BLaER1 (cell line): ENCODE measurements around the gene PID1.

Source experiments
- H3K27ac ChIP-seq: shearing (Covaris generic); formaldehyde crosslinking; 2 replicates; pipeline ENCODE4 v1.8.1; 2022
- H3K27me3 ChIP-seq: shearing (Covaris generic); formaldehyde crosslinking; 2 replicates; pipeline ENCODE4 v1.8.1; 2022
- H3K36me3 ChIP-seq: shearing (Covaris generic); formaldehyde crosslinking; 2 replicates; pipeline ENCODE4 v1.8.1; 2022
- H3K4me1 ChIP-seq: shearing (Covaris generic); formaldehyde crosslinking; 2 replicates; pipeline ENCODE4 v1.8.1; 2022
- H3K4me2 ChIP-seq: shearing (Covaris generic); formaldehyde crosslinking; 2 replicates; pipeline ENCODE4 v1.8.1; 2022
- H3K4me3 ChIP-seq: shearing (Covaris generic); formaldehyde crosslinking; 2 replicates; pipeline ENCODE4 v1.8.1; 2022
- H3K9ac ChIP-seq: shearing (Covaris generic); formaldehyde crosslinking; 2 replicates; pipeline ENCODE4 v1.8.1; 2022
- H3K9me3 ChIP-seq: shearing (Covaris generic); formaldehyde crosslinking; 2 replicates; pipeline ENCODE4 v1.8.1; 2022
- H4K20me1 ChIP-seq: shearing (Covaris generic); formaldehyde crosslinking; 2 replicates; pipeline ENCODE4 v1.8.1; 2022
- Cebpa-rat ChIP-seq: shearing (Covaris generic); IDR thresholded peaks from 2 replicates; pipeline ENCODE4 v1.8.1; 2022

Gene PID1

DNA sequence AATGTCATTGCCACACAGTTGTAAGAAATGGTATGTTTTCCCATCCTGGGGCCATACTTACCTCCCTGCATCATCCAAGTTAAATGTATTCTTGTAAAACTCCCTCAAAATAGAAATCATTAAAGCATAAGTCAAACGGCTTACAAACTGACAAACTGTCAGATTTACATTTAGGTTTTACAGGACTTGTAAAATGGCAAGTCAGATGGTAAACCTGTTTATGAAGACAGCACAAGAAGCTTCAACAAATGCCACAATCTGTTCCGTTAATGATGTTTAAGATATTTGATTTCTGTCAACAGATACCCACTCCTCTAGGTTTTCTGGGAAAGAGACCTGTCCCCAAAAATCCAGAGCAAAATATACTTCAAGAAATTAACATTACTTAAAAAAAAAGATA, 197.2 kb downstream of the PID1 start:
- no peak overlapping the region for H3K4me3 ChIP-seq
- no peak for TF ChIP-seq Cebpa-rat
- H3K4me1 ChIP-seq, result no peaks in the 10 kb centered on the region
- H3K4me2 ChIP-seq, result no peak overlapping the region
- no peaks in the 10 kb centered on the region for H3K36me3 ChIP-seq
- no peaks in the 10 kb centered on the region for H3K27me3 ChIP-seq
- H4K20me1 ChIP-seq, result no peaks in the 10 kb centered on the region
- no peak overlapping the region for H3K9ac ChIP-seq
- H3K27ac ChIP-seq, result no peak overlapping the region
- H3K9me3 ChIP-seq, result peaks cover 11% of the 10 kb centered on the region

DNA sequence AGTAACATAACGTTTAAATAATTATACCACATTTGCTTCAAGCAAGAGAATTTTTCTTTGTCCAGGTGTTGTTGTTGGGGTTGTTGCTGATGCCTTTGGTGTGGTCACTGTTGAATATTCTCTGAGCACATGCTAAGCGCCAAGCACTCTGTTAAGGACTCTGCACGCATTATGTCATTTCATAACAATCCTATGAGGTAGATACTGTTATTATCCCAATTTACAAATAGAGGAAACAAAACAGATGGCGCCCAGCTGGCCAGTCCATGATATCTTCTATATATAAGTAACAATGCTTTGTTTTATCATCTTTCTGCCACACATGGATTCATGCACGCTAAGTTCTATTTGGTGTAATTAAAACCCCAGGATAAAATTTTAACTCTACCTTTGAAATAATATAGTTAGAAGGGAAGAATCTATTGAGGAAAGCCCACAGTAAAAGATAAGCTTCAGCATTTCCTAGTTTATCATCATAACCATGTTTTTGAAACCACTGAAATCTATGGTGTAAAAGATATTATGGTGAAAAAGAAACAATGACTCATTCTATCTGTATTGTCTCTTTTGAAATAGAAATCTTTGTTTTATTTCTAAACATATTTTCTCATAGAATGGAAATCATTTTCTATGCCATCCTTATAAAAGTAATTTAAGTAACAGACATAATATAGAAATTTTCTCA, 199.7 kb downstream of the PID1 start:
- no peak overlapping the region for H3K27ac ChIP-seq
- H3K4me1 ChIP-seq, result no peaks in the 10 kb centered on the region
- no peak overlapping the region for H3K9ac ChIP-seq
- peaks cover 23% of the 10 kb centered on the region for H3K9me3 ChIP-seq
- no peak for TF ChIP-seq Cebpa-rat
- H3K36me3 ChIP-seq, result no peaks in the 10 kb centered on the region
- no peaks in the 10 kb centered on the region for H4K20me1 ChIP-seq
- no peaks in the 10 kb centered on the region for H3K27me3 ChIP-seq
- H3K4me2 ChIP-seq, result no peak overlapping the region
- H3K4me3 ChIP-seq, result no peak overlapping the region

DNA sequence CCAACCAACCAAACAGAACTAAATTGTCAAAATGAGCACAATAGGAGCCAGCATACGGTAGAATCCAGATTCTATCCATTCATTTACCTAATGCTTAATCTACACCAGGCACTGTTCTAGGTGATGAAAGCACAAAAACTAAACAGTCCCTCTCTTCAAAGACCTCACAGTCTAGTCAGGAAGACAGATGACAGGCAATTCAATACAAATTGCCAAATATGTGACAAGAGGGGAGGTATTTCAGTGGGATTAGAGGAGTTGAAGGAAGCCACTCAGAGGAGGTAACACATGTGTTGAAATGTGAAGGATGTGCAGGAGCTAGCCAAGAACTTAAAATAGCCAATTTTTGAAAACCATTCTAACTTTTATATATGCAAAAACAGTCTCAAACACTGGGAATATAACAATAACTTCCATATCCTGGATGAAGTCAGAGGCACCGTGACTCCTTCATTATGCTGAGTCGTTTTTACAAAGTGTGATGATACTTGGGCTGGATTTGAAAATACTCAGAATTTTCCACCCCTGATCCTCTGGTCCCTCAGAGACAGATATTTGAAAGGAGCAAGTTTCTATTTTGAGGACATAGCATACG, 204.9 kb downstream of the PID1 start:
- TF ChIP-seq Cebpa-rat, result no peak
- H4K20me1 ChIP-seq, result no peaks in the 10 kb centered on the region
- no peak overlapping the region for H3K27ac ChIP-seq
- H3K9me3 ChIP-seq, result peaks cover 12% of the 10 kb centered on the region
- no peak overlapping the region for H3K9ac ChIP-seq
- H3K4me3 ChIP-seq, result no peak overlapping the region
- H3K4me1 ChIP-seq, result no peaks in the 10 kb centered on the region
- H3K36me3 ChIP-seq, result no peaks in the 10 kb centered on the region
- H3K4me2 ChIP-seq, result no peak overlapping the region
- H3K27me3 ChIP-seq, result no peaks in the 10 kb centered on the region

DNA sequence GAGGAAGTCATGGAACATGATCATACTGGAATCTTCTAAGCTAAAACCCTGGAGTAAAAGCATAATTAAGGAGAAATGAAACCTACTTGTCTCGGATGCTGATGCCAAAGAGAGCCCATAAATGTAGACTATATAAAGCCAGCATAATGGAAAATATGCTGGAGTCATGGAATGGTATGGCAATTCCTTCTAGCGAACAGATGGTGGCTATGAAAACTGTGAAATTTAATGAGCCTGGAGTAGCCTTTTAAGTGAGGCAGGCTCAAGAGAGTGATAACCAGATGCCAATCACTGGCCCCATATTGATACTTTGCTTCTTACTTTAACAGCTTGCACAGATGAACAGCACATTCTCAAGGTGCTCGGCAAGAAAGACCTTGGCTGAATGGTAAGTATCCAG, 206.3 kb downstream of the PID1 start:
- Histone ChIP-seq H3K4me1 (no peaks in the 10 kb centered on the region), H3K9me3 (peaks cover 12% of the 10 kb centered on the region), H3K9ac (no peak overlapping the region), H3K27me3 (no peaks in the 10 kb centered on the region), H4K20me1 (no peaks in the 10 kb centered on the region), H3K4me3 (no peak overlapping the region), H3K36me3 (no peaks in the 10 kb centered on the region), H3K27ac (no peak overlapping the region), H3K4me2 (no peak overlapping the region)
- no peak for TF ChIP-seq Cebpa-rat

DNA sequence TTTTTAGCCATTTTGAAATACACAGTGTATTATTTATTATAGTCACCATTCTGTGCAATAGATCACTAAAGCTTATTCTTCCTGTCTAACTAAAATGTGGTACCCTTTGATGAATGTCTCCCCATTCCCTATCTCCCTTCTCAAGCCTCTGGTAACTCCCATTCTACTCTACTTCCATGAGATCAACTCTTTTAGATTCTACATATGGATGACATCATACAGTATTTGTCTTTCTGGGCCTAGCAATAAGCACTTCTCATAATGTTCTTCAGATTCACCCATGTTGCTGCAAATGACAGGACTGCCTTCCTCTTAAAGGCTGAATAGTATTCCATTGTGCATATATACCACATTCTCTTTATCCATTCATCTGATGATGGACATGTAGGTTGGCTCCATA, 210.9 kb downstream of the PID1 start:
- Histone ChIP-seq H3K36me3 (no peaks in the 10 kb centered on the region), H3K27me3 (no peaks in the 10 kb centered on the region), H3K4me2 (no peak overlapping the region), H3K4me1 (no peaks in the 10 kb centered on the region), H3K4me3 (no peak overlapping the region), H3K9ac (no peak overlapping the region), H3K27ac (no peak overlapping the region), H3K9me3 (no peaks in the 10 kb centered on the region), H4K20me1 (no peaks in the 10 kb centered on the region)
- no peak for TF ChIP-seq Cebpa-rat

DNA sequence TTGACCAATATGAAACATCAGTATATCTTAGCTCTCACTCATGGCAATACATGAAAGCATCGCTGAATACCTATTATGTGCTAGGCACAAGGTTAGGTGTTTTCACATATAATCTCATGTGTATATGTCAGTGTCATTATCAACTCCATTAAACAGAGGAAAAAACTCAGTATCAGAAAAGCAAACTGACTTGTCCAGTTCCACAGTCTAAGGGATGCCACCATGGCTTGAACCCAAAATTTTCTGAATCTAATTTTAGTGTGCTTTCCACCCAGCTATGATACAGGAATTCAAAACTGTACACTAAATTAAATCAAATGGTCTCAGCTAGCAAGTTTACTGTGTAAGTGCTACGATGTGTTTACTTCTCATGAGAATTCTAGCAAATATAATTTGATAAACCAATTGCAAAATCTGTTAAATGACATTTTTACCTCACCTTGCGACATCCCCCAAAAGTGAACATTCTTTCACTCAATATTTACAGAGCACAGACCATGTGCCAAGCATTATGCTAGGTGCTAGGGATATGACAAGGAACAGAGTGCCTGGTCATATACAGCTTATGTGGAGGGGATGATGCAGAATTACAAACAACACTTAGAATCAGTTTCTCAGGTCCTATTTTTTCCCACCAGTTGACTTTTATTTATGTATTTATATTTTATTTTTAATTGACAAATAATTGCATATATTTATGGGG, 211.6 kb downstream of the PID1 start:
- no peak overlapping the region for H3K27ac ChIP-seq
- H3K4me3 ChIP-seq, result no peak overlapping the region
- H3K36me3 ChIP-seq, result no peaks in the 10 kb centered on the region
- no peak overlapping the region for H3K4me2 ChIP-seq
- TF ChIP-seq Cebpa-rat, result no peak
- H3K4me1 ChIP-seq, result no peaks in the 10 kb centered on the region
- H4K20me1 ChIP-seq, result no peaks in the 10 kb centered on the region
- no peaks in the 10 kb centered on the region for H3K27me3 ChIP-seq
- H3K9me3 ChIP-seq, result no peaks in the 10 kb centered on the region
- no peak overlapping the region for H3K9ac ChIP-seq

DNA sequence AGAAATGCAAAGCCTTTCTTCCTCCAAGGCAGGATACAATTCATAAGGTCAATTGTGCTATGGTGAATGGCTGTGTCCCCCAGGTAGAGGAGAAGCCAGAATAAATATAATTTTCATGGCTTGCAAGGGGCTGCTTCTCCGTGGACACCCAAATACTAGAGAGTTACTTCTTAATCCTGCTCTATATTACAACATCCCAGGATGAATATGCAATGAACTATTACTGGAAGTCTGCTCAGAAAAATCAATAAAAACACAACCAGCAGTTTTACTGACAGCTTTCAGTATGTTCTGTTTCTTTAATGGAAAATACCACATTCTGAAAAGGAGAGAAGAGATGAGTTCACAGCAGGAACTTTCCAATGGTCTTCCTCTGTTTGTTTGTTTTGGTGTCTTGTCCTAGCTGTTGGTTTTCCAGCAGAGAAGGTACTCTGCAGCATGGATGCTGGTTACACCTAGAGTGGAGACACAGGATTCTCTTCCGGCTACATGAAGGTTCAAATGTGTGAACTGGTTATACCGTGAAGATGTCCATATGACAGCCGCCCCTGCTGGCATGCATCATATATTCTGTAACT, 213.0 kb downstream of the PID1 start:
- Histone ChIP-seq H3K27me3 (no peaks in the 10 kb centered on the region), H3K27ac (no peak overlapping the region), H4K20me1 (no peaks in the 10 kb centered on the region), H3K9ac (no peak overlapping the region), H3K4me2 (no peak overlapping the region), H3K4me3 (no peak overlapping the region), H3K9me3 (no peaks in the 10 kb centered on the region), H3K36me3 (no peaks in the 10 kb centered on the region), H3K4me1 (no peaks in the 10 kb centered on the region)
- TF ChIP-seq Cebpa-rat, result no peak

DNA sequence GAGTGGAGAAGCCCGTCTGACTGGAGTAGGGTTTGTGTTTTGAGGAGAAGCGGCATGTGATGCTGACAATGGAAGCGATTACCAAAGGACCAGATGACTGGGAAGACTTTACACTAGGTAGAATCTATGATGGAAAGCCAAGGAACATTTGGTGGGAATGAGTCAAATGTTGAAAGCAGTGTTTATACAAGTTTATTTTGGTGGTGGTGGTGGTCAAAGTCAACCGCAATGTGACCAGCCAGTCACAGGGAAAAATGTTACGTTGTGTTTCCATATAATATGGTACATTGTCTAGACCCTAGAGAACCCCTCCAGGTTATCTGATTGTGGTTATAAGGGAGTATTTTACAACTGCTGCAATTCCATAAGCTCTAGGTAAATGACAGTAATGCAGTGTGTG, 216.8 kb downstream of the PID1 start:
- no peak overlapping the region for H3K4me3 ChIP-seq
- no peak overlapping the region for H3K27ac ChIP-seq
- H3K4me2 ChIP-seq, result no peak overlapping the region
- no peak for TF ChIP-seq Cebpa-rat
- H3K9me3 ChIP-seq, result no peaks in the 10 kb centered on the region
- no peaks in the 10 kb centered on the region for H3K27me3 ChIP-seq
- H3K36me3 ChIP-seq, result no peaks in the 10 kb centered on the region
- no peaks in the 10 kb centered on the region for H3K4me1 ChIP-seq
- H4K20me1 ChIP-seq, result no peaks in the 10 kb centered on the region
- H3K9ac ChIP-seq, result no peak overlapping the region

DNA sequence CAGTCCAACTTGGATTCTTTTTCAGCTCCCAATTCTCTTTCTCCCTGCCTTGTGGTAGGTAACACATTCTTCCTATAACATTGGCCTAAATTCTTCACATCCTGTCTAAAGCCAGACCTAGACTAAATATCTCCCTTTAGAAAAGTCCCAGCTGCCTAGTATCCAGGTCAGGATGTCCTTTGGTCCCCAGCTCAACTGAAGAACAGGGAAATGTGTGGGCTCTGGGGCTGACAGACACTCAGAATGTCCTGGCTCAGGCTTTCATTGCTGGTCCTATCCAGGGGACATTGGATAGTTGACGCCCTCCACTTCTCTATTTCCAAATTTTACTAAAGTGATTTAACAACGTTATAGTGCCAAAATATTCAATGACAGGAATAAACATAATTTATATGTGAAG, 219.3 kb downstream of the PID1 start:
- H3K27me3 ChIP-seq, result no peaks in the 10 kb centered on the region
- no peaks in the 10 kb centered on the region for H3K36me3 ChIP-seq
- no peak overlapping the region for H3K27ac ChIP-seq
- no peak overlapping the region for H3K4me3 ChIP-seq
- no peaks in the 10 kb centered on the region for H3K4me1 ChIP-seq
- no peak overlapping the region for H3K4me2 ChIP-seq
- no peaks in the 10 kb centered on the region for H3K9me3 ChIP-seq
- H3K9ac ChIP-seq, result no peak overlapping the region
- TF ChIP-seq Cebpa-rat, result no peak
- no peaks in the 10 kb centered on the region for H4K20me1 ChIP-seq

DNA sequence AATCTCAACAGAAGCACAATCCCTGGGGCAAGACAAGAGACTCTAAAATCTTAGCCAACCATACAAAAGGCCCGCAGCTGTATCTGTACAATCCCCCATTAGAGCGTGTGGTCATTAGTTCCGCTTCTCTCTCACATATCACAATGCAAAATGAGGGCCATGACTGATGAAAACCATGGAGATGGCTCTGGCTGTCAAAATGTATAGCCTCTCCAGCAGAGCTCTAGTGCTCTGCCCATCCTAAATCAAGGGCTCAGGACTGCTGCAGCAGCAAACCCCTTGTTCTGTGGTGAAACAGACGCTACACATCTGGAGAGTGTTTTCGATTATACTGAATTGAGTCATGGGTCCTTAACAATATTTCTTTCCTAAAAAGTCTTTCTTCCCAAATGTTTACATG, 221.0 kb downstream of the PID1 start:
- Histone ChIP-seq H3K27ac (no peak overlapping the region), H3K4me2 (no peak overlapping the region), H3K9ac (no peak overlapping the region), H3K36me3 (no peaks in the 10 kb centered on the region), H3K27me3 (no peaks in the 10 kb centered on the region), H3K4me1 (no peaks in the 10 kb centered on the region), H4K20me1 (no peaks in the 10 kb centered on the region), H3K4me3 (no peak overlapping the region), H3K9me3 (no peaks in the 10 kb centered on the region)
- TF ChIP-seq Cebpa-rat, result no peak
